Activated T-cell treated with anti-CD3 and anti-CD28 coated beads, Interleukin-2, amount 50 U/mL, for 1 hour (primary cell): ENCODE data around the gene NOC4L.
"Not testable (repeated sequence)": the region's sequence is repeated elsewhere in the genome, so short reads cannot be mapped to it uniquely, and the experiment has no call there.

Experiments
- DNase-seq: peaks from one replicate; pipeline ENCODE4 v3.0.0-alpha.2; 2020

The NOC4L gene

DNA sequence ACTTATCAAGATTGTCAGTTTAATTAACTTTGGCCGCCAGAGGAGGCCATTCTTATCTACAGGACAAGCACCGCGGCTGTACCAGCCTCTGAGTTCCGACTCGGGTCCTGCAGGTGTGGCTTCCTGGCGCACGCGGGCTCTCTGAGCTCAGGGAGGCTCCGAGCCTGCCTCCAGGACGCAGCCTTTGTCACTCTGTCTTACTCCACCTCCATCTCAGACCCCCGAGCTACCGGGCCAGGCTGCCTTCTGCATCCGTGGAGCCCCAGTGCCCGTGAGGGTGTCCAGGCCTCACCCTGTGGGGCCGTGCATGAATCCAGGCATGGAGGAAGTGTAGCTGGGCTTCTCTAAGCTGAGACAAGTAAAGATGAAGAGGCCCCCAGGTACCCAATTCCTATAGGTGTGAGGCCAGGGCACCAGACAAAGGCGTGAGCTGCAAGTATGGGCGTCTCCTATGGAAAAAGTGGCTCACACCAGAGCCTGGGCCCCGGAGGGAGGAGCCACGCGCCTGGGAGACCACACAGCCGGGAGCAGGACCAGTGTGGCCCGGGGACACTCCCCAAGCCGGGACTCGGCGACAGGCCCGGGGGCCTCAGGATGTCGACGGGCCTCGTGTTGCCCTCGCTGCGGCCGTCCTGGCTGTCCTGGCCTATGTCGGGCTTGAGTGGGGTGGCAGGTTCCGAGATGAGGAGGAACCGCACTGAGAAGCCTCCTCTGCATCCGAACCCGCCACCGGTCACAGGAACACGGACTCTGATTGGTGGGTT is 42.8 kb downstream of the NOC4L start:
- peak; percentile 39 for DNase-seq

- DNase-seq, result no peak
Observed at GRCh38 chr12:132187646-132188450, 43.6 kb downstream of the NOC4L start.

DNA sequence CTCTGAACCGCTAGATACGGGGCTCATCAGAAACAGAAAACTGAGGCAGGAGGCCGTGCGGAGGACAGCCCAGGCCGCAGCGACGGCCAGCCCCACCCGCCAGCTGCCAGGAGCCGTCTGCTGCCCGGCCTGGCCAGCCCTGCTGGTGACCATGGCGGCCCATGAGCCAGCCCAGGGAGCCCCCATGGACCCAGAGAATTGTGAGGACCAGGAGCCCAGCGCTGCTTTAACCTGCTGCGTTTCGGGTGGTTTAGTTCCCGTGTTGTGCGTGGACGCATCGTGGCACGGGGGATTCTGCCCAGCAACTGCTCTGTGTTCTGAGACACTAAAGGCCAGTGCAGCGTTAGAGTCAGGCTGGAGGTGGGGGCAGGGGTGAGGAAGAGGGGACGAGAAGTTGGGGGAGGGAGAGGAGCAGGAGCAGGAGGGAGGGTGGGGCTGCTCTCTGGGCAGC is 44.2 kb downstream of the NOC4L start:
- no peak for DNase-seq

- DNase-seq, result peak; percentile 44
Observed at GRCh38 chr12:132188916-132189325, 44.7 kb downstream of the NOC4L start.

- DNase-seq, result peak; percentile 94
Observed at GRCh38 chr12:132189378-132190011, 45.2 kb downstream of the NOC4L start.

GRCh38 chr12:132190012-132190755 is 45.9 kb downstream of the NOC4L start:
- DNase-seq, result no peak

- DNase-seq, result no peak
Observed at GRCh38 chr12:132190834-132191500, 46.7 kb downstream of the NOC4L start.

DNA sequence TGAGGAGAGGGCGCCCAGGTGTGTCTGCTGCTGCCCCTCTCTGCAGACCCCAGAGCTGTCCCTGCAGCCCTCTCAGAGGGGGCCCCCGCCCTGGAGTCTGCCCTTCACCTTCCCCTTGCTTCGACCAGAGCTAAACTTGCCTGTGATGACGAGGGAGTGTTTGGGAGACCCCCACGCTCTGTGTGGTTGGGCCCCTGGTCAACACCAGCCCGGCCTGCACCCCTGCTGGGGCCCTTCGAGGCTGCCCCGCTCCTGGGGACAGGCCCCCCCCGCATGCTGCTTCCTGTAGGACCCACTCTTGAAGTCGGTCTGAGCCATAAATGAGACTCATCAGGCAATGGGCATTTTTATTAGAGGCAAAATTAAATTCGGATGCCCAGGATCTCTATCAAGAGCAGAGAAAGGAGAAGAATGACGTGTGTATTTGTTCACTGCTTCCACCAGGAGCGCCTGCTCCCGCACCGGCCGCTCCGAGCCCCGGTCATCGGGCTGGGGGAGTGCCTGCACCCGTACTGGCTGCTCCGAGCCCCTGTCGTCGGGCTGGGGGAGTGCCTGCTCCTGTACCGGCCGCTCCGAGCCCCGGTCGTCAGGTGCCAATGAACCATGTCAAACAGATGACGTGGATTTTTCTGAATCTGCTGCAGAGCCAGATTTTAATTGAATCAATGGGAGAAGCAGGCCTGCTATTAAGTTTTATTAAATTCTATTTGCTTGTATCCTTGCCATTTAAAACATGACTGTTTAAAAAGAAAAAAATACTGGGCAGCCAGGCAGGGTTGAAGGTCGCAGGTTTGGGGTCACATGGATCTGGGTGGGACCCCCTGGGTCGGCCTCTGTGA is 47.7 kb downstream of the NOC4L start:
- no peak for DNase-seq

- no peak for DNase-seq
Observed at GRCh38 chr12:132194056-132194455, 49.8 kb downstream of the NOC4L start.

DNA sequence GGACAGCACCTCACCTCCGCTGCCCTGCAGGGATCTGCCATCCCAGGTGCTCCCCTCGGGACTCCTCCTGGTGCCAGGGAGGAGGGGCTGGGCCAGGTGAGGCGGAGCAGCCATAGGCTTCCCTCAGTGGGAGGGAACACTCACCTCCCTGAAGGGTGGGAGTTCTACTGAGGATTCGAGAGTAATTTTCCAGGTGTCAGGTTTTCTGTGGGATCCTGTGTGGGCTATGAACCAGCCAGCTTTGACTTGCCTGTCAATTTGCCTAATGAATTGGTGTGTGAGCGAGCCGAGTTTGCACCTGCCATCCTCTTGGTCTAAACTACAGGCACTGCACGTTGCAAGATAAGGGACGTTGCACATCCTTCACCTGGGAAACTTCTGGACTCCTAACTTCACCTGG is 50.3 kb downstream of the NOC4L start:
- no peak for DNase-seq

DNA sequence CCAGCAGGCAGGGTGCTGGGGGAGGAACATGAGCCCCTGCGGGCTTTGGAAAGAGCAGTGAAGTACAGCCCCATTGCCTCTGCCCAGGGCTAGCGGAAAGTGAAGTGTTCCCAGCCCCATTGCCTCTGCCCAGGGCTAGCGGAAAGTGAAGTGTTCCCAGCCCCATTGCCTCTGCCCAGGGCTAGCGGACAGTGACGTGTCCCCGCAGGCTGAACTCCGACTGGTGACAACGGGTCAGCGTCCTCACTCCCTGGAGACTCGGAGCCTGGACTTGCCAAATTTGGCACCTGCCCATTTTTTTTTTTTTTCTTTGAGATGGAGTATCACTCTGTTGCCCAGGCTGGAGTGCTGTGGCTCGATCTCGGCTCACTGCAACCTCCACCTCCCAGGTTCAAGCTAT is 51.0 kb downstream of the NOC4L start:
- DNase-seq, result not testable (repeated sequence)

DNA sequence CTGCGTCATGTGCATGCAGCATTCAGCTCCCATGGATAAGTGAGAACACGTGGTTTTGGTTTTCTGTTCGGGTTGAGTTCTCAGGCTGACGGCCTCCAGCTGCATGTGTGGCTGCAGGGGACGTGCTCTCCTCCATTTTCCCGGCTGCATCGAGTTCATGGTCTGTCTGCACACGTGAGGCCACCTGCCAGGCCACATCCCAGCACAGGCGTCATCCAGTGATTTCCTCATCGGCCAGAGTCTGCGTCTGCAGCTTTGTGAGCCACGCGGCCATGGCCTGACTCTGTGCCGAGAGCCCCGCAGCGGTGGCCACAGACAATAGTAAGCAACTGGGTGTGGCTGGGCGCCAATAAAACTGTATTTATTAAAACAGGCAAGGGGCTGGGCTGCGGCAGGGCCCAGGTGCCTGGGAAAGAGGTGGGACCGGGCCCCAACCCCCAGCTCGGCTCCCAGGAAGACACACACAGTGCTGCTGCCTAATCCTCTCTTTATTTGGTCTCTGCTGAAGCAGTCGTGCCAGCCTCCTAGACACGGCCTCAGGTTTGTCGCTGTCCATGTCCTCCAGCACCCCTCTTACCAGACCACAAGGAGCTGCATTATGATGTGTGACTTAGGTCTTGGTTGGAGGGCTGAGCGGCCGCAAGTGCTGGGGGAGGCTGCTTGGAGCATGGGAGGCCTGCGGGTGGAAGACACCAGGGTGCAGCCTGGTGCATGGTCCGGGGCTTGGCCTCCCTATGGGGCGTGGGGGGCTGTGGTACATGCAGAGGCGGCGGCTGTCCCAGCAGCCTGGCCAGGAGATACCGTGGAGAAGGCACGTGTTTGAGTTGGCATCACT is 52.0 kb downstream of the NOC4L start:
- no peak for DNase-seq

DNA sequence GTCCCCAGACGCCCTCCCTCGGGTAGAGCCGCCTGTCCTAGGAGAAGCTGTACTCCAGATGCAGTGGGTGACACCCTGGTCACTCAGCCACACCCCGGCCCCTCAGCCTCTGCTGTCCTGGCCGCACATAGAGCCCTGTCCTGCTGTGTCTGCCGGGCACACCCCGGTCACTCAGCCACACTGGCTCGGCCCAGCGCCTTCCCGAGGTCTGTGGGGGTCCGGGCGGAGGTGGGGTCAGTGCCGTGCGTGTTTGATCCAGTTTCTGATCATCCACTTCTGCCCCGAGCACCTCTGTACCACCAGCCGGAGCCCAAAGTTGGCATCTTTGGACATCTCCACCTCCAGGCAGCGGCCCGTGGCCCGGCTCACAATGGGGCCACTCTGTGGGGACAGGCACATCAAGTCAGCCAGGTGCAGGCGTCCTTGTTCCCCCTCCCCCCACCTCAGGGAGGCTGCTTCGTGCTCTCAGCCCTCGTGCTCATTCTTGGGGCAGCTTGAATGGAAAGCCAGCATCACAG is 52.7 kb downstream of the NOC4L start:
- DNase-seq, result no peak

GRCh38 chr12:132197581-132198354 is 53.5 kb downstream of the NOC4L start:
- DNase-seq, result no peak

DNA sequence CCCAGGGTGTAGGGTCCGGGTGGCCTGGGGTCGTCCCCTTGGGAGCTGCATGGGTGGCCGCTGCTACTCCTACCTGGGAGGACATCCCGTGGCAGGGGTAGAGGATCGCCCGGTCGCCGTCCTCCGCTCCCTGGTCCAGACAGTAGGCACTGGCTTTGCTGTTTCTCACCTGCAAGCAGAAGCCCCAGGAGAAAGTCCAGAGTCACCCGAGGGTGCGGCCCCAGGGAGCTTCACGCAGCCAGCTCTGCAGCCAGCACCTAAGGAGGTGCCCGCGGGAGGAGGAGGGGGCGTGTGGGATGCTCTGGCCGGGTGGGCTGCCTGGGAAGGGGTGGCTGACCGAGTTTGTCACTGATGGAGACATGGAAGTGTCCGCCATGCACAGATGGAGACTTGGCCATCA is 54.8 kb downstream of the NOC4L start:
- no peak for DNase-seq

DNA sequence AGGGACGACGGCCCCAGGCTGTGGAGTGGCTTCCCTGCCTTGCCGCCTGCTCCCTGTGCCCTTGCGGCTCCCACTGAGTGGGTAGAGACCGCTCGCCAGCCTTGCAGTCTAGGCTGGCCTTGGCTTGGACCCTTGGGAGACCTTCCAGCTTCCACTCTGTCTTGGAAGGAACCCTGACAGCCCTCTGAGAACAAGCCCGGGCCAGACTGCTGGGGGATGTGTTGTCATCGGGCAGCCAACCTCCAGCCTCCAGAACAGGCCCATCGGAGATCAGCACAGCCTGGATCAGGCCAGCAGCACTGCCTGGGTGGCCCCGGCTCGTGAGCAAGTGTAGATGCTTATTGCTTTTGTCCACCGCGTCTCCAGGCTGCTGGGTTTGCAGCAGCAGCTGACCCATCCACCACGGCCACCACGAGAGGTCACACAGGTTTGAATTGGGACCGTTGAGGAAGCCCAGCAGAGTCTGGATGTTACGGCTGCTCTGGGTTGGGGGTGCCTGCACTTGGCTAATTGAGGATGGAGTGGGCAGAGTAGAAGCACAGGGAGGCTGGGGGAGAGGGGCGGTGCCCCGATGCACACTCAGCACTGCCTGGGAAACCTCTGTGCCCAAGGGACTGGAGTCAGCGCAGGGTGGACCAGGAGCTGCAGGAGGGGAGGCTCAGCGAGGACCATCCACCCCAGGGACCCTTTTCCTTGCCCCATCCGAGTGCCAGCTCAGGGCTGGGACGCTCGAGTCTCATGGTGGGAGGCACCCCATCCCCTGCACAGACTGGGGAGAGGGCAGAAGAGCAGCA is 55.5 kb downstream of the NOC4L start:
- DNase-seq, result no peak

DNA sequence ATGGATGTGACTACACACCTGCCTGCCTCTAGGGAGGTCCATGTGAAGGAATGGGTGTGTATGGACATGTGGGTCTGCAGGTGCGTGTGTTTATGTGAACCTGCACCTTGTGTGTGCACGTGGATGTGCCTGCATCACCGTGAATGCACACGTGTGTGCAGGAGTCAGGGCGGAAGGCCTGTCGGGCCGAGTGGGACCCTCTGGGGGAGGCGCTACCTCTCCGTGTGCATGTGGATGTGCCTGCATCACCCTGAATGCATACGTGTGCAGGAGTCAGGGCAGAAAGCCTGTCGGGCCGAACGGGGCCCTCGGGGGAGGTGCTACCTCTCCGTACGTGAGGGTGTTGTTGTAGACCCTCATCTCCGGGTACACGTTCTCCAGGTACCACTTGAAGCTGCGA is 56.5 kb downstream of the NOC4L start:
- no peak for DNase-seq

DNA sequence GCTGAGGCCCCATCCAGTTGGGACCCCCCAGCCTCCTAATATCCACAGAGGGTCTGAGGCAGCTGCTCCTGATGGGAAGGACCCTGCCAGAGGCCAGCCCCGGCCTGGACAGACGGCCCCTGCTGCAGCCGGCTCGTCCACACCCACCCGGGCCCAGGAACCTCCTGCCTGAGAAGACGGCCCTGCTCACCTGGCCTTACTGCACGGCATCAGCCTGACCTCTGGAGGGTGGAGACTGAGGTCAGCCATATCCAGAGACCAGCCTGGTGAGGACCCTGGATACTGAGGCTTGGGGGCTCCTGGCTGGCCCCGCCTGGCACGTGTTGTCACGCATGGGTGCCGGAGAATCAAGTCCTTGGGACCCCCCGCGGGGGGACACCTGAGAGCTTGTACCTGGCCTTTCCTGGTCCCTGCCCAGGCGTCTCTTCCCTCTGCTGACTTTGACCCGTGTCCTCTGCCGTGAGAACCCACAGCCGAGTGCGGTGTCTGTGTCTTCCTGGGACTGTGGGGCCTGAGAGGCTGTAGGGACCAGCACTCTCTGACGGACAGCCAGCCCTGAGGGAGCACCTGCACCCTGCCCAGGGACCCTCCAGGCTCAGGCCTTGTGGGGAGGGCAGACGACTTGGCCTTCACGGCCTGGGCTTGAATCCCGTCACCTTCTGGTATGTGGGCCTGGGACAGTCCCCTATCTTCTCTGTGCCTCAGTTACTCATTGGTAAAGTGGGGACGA is 57.3 kb downstream of the NOC4L start:
- DNase-seq, result no peak
